Upper lobe of left lung (tissue), 4 donors: ENCODE data around the gene TMEM132D.

ENCODE experiments used
- CTCF ChIP-seq, 6 experiments: fragments of 450-650 bp in 4 of 6; fragments of 200-600 bp in 2 of 6; sonication (generic) in 2 of 6; IDR thresholded peaks; one replicate each; pipeline ENCODE4 v1.5.1; 2016 to 2019; ENCODE audit warnings: antibody characterized with exemption in 6 of 6
- EP300 ChIP-seq, 4 donors: sonication (generic); formaldehyde crosslinking; IDR thresholded peaks; one replicate each; pipeline ENCODE4 v1.5.1; 2017; ENCODE audit warnings: antibody characterized with exemption in 4 of 4, control low read depth in 2 of 4
- POLR2A ChIP-seq, 4 donors: fragments of 450-650 bp; IDR thresholded peaks; one replicate each; pipeline ENCODE4 v1.5.1; 2016 to 2017; ENCODE audit warnings: antibody characterized with exemption in 4 of 4, mild to moderate bottlenecking in 2 of 4
- POLR2AphosphoS5 ChIP-seq, 2 donors: sonication (generic); formaldehyde crosslinking; IDR thresholded peaks; one replicate each; pipeline ENCODE4 v1.5.1; 2017; ENCODE audit warnings: antibody characterized with exemption in 2 of 2

GRCh38 chr12:129831294-129831693 lies 72.5 kb downstream of the TMEM132D start:
- TF ChIP-seq CTCF (IDR thresholded peaks at IDR 0.05) (no peak), POLR2A (IDR thresholded peaks at IDR 0.05) (no peak), POLR2AphosphoS5 (IDR thresholded peaks at IDR 0.05) (no peak), EP300 (IDR thresholded peaks at IDR 0.05) (no peak)
